ENCODE results near the gene RCE1.
A peak's percentile ranks its signal among the peaks of the same experiment; 100 is the strongest.

RCE1 gene

DNA sequence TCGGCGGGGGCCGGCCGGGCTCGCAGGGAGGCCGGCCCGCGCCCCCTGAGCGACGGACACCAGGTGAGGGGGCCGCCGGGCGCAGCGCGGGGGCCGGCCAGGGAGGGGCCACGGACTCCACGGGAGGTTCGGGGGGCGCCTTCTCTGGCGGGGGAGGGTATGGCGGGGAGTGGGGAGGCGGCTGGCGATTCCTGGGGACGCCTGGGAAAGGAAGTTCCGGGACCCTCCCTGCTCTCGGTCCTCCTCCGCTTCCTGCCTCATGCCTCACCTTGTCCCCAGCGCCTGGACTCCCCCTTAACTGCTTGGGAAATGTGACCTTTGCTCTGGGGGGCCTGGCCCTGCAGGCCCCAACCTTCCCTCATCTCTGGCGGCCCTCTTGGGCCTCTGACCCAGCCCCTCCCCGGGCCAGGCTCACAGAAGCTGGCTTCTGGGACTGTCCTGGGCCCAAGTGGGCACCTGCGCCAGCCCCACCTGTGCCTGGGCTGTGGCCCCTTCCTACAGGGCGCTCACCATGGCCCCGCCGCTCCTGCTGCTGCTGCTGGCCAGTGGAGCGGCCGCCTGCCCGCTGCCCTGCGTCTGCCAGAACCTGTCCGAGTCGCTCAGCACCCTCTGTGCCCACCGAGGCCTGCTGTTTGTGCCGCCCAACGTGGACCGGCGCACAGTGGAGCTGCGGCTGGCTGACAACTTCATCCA, 14.1 kb downstream of the RCE1 start:
- H3K27ac ChIP-seq, result no peak overlapping the region; the same call in 1 of the 2 replicates
- H3K9ac ChIP-seq (ENCODE audit: insufficient read length), result peak overlapping the region; percentile 66
- DNase-seq (ENCODE audit: low read depth, low spot score), result no peak
- no peaks in the 10 kb centered on the region for H3K9me3 ChIP-seq (ENCODE audit: low read depth, low read length)
- TF ChIP-seq EZH2 (IDR thresholded peaks at IDR 0.05) (no peak), FOXP2 (optimal IDR thresholded peaks at IDR 0.05; ENCODE audit: control extremely low read depth, extremely low read length, insufficient read depth) (no peak), POLR2AphosphoS5 (IDR thresholded peaks at IDR 0.05; ENCODE audit: borderline replicate concordance, low read depth, low read length) (no peak)
- peak overlapping the region; percentile 78 for H3K4me3 ChIP-seq
- H3K36me3 ChIP-seq (ENCODE audit: insufficient read depth, low read length), result no peaks in the 10 kb centered on the region; the same call in 1 of the 2 replicates

DNA sequence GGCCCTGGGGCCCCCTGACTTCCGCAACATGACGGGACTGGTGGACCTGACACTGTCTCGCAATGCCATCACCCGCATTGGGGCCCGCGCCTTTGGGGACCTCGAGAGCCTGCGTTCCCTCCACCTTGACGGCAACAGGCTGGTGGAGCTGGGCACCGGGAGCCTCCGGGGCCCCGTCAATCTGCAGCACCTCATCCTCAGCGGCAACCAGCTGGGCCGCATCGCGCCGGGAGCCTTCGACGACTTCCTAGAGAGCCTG, 14.6 kb downstream of the RCE1 start:
- H3K27ac ChIP-seq, result no peak overlapping the region
- DNase-seq (ENCODE audit: low read depth, low spot score), result no peak
- no peaks in the 10 kb centered on the region for H3K9me3 ChIP-seq (ENCODE audit: low read depth, low read length)
- peak overlapping the region; percentile 78 for H3K4me3 ChIP-seq
- TF ChIP-seq POLR2AphosphoS5 (IDR thresholded peaks at IDR 0.05; ENCODE audit: borderline replicate concordance, low read depth, low read length) (no peak), EZH2 (IDR thresholded peaks at IDR 0.05) (no peak), FOXP2 (optimal IDR thresholded peaks at IDR 0.05; ENCODE audit: control extremely low read depth, extremely low read length, insufficient read depth) (no peak)
- peak overlapping the region; percentile 66 for H3K9ac ChIP-seq (ENCODE audit: insufficient read length)
- H3K36me3 ChIP-seq (ENCODE audit: insufficient read depth, low read length), result no peaks in the 10 kb centered on the region; the same call in 1 of the 2 replicates

DNA sequence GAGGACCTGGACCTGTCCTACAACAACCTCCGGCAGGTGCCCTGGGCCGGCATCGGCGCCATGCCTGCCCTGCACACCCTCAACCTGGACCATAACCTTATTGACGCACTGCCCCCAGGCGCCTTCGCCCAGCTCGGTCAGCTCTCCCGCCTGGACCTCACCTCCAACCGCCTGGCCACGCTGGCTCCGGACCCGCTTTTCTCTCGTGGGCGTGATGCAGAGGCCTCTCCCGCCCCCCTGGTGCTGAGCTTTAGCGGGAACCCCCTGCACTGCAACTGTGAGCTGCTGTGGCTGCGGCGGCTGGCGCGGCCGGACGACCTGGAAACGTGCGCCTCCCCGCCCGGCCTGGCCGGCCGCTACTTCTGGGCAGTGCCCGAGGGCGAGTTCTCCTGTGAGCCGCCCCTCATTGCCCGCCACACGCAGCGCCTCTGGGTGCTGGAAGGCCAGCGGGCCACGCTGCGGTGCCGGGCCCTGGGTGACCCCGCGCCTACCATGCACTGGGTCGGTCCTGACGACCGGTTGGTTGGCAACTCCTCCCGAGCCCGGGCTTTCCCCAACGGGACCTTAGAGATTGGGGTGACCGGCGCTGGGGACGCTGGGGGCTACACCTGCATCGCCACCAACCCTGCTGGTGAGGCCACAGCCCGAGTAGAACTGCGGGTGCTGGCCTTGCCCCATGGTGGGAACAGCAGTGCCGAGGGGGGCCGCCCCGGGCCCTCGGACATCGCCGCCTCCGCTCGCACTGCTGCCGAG, 15.1 kb downstream of the RCE1 start:
- H3K9ac ChIP-seq (ENCODE audit: insufficient read length), result no peak overlapping the region
- no peaks in the 10 kb centered on the region; the same call in 1 of the 2 replicates for H3K36me3 ChIP-seq (ENCODE audit: insufficient read depth, low read length)
- H3K4me3 ChIP-seq, result peak overlapping the region; percentile 78
- DNase-seq (ENCODE audit: low read depth, low spot score), result no peak
- H3K27ac ChIP-seq, result no peak overlapping the region
- TF ChIP-seq FOXP2 (optimal IDR thresholded peaks at IDR 0.05; ENCODE audit: control extremely low read depth, extremely low read length, insufficient read depth) (no peak), POLR2AphosphoS5 (IDR thresholded peaks at IDR 0.05; ENCODE audit: borderline replicate concordance, low read depth, low read length) (0 out of 2 replicates have a peak, but pooled peaks have one; percentile 26), EZH2 (IDR thresholded peaks at IDR 0.05) (no peak)
- no peaks in the 10 kb centered on the region for H3K9me3 ChIP-seq (ENCODE audit: low read depth, low read length)

DNA sequence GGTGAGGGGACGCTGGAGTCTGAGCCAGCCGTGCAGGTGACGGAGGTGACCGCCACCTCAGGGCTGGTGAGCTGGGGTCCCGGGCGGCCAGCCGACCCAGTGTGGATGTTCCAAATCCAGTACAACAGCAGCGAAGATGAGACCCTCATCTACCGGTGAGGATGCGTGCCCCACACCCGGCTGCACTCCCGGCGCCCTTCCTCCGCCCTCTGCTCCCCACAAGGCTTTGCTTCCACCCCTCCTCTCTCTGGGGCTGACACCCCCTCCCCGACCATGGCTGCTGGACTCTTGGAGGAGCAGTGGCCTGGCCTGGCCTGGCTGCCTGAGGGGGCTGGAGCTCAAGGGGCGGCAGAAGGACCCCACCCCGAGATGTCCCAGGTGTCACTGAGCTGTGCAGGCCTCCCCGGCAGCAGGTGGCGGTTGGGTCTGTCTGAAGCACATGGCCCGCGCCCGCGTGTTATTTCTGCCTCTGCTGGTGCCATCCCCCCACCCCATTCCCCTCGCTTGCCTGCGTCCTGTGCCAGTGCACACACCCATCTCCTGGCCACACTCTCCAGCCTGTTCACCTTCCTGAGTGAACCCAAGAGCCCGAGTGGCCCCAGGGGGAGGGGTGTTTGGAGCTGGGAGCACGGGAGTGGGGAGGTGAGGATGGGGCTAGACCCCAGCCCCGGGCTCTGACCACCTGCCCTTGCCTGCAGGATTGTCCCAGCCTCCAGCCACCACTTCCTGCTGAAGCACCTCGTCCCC, 15.9 kb downstream of the RCE1 start:
- H3K4me3 ChIP-seq, result no peak overlapping the region
- TF ChIP-seq POLR2AphosphoS5 (IDR thresholded peaks at IDR 0.05; ENCODE audit: borderline replicate concordance, low read depth, low read length) (no peak), FOXP2 (optimal IDR thresholded peaks at IDR 0.05; ENCODE audit: control extremely low read depth, extremely low read length, insufficient read depth) (no peak), EZH2 (IDR thresholded peaks at IDR 0.05) (no peak)
- H3K36me3 ChIP-seq (ENCODE audit: insufficient read depth, low read length), result no peaks in the 10 kb centered on the region; the same call in 1 of the 2 replicates
- H3K27ac ChIP-seq, result no peak overlapping the region
- no peaks in the 10 kb centered on the region for H3K9me3 ChIP-seq (ENCODE audit: low read depth, low read length)
- DNase-seq (ENCODE audit: low read depth, low spot score), result no peak
- no peak overlapping the region for H3K9ac ChIP-seq (ENCODE audit: insufficient read length)

DNA sequence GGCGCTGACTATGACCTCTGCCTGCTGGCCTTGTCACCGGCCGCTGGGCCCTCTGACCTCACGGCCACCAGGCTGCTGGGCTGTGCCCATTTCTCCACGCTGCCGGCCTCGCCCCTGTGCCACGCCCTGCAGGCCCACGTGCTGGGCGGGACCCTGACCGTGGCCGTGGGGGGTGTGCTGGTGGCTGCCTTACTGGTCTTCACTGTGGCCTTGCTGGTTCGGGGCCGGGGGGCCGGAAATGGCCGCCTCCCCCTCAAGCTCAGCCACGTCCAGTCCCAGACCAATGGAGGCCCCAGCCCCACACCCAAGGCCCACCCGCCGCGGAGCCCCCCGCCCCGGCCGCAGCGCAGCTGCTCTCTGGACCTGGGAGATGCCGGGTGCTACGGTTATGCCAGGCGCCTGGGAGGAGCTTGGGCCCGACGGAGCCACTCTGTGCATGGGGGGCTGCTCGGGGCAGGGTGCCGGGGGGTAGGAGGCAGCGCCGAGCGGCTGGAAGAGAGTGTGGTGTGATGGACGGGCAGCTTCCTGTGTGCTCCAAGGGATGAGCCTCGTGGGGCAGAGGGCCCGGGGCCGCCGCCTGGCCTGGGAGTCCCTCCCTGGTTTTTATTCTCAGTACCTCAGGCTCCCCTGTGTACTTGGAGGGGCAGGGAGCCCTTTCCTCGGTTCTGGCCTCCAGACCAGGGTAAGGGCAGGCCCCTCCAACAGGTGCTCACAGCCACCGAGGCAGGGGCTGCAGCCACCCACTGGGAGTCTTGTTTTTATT, 16.6 kb downstream of the RCE1 start:
- Histone ChIP-seq H3K4me3 (no peak overlapping the region), H3K9ac (ENCODE audit: insufficient read length) (no peak overlapping the region), H3K9me3 (ENCODE audit: low read depth, low read length) (no peaks in the 10 kb centered on the region), H3K27ac (no peak overlapping the region), H3K36me3 (ENCODE audit: insufficient read depth, low read length) (no peaks in the 10 kb centered on the region; the same call in 1 of the 2 replicates)
- DNase-seq (ENCODE audit: low read depth, low spot score), result no peak
- TF ChIP-seq POLR2AphosphoS5 (IDR thresholded peaks at IDR 0.05; ENCODE audit: borderline replicate concordance, low read depth, low read length) (no peak), FOXP2 (optimal IDR thresholded peaks at IDR 0.05; ENCODE audit: control extremely low read depth, extremely low read length, insufficient read depth) (no peak), EZH2 (IDR thresholded peaks at IDR 0.05) (no peak)

DNA sequence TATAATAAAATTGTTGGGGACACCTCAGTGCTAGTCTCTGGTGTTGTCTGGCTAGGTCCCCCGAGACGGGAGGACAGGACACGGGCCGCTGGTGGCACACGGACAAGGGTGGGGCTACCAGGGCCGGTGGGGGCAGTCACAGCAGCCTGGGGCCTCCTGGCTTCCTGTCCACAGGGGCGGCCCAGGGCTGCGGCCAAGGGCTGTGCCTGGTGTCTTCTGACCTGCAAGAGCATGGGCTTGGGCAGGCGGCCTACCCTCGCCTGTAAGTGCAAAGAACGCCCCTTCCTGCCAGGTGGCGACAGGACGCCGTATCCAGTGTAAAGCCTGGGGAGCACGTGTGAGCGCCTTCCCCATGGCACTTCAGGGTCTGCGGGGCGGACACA, 17.2 kb downstream of the RCE1 start:
- TF ChIP-seq FOXP2 (optimal IDR thresholded peaks at IDR 0.05; ENCODE audit: control extremely low read depth, extremely low read length, insufficient read depth), result no peak
- no peak for TF ChIP-seq POLR2AphosphoS5 (IDR thresholded peaks at IDR 0.05; ENCODE audit: borderline replicate concordance, low read depth, low read length)
- no peak for TF ChIP-seq EZH2 (IDR thresholded peaks at IDR 0.05)
- H3K9ac ChIP-seq (ENCODE audit: insufficient read length), result no peak overlapping the region
- H3K9me3 ChIP-seq (ENCODE audit: low read depth, low read length), result no peaks in the 10 kb centered on the region
- DNase-seq (ENCODE audit: low read depth, low spot score), result no peak
- H3K27ac ChIP-seq, result no peak overlapping the region
- no peak overlapping the region for H3K4me3 ChIP-seq
- H3K36me3 ChIP-seq (ENCODE audit: insufficient read depth, low read length), result no peaks in the 10 kb centered on the region; the same call in 1 of the 2 replicates

DNA sequence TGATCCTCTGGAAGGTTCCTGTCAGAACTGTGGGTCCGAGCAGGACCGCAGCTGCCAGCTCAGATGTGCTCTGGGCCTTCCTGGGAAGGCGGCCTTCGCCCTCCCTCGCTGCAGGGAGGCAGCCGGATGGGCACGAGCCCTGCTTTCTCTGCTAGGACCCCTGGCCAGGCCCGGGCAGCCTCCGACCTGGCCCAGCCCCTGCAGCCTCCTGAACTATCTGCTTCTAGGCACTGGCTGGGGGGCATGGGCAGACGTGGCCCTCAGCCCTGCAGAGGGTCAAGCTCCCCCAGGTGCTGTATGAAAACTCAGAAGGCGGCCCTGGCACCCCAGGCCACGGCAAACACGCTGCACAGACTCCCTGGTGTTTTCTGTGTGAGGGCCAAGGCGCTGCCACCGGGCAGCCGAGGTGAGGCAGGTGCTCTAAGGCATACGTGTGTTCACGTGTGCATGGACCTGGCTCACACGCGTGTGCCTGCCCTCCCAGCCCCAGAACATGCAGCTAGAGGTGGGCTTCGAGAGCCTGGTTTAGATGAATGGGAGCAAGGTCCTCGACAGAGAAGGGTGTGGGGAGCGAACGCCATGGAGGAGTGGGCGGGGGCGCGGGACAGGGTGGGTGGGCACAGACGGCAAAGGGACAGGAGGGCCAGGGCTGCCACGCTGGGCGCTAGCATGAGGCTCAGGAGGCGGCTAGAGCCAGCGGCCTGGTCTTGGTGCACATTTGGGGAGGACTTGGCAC, 18.0 kb downstream of the RCE1 start:
- TF ChIP-seq FOXP2 (optimal IDR thresholded peaks at IDR 0.05; ENCODE audit: control extremely low read depth, extremely low read length, insufficient read depth) (no peak), POLR2AphosphoS5 (IDR thresholded peaks at IDR 0.05; ENCODE audit: borderline replicate concordance, low read depth, low read length) (no peak), EZH2 (IDR thresholded peaks at IDR 0.05) (no peak)
- H3K9me3 ChIP-seq (ENCODE audit: low read depth, low read length), result no peaks in the 10 kb centered on the region
- no peak overlapping the region for H3K9ac ChIP-seq (ENCODE audit: insufficient read length)
- no peak overlapping the region for H3K27ac ChIP-seq
- no peaks in the 10 kb centered on the region; the same call in 1 of the 2 replicates for H3K36me3 ChIP-seq (ENCODE audit: insufficient read depth, low read length)
- DNase-seq (ENCODE audit: low read depth, low spot score), result no peak
- H3K4me3 ChIP-seq, result no peak overlapping the region

Measured in SK-N-MC (cell line).